Endometrial microvascular endothelial cells (primary cell): ENCODE results near the gene ZXDA. TPM values are rescaled to one million over a fixed set of nuclear protein-coding genes. Genes with fewer than 3 reads are reported as not detected.
"Not testable (repeated sequence)": the region's sequence is repeated elsewhere in the genome, so short reads cannot be mapped to it uniquely, and the experiment has no call there.

Source experiments
- in situ Hi-C: cut with HindIII; loops from 2 replicates; pipeline ENCODE4 v1.10.0; 2017; ENCODE audit warnings: low sequenced_read_pairs, low pct_unique_long_range_greater_than_20kb; ENCODE audit errors: inconsistent ontology term
- total RNA-seq: library from RNA; depleted of rRNA; stranded (reverse); fragments of >200 nt; gene quantifications from one replicate; pipeline ENCODE4 v1.2.3, GENCODE V29; 2015; ENCODE audit errors: inconsistent ontology term

Gene ZXDA, protein sequence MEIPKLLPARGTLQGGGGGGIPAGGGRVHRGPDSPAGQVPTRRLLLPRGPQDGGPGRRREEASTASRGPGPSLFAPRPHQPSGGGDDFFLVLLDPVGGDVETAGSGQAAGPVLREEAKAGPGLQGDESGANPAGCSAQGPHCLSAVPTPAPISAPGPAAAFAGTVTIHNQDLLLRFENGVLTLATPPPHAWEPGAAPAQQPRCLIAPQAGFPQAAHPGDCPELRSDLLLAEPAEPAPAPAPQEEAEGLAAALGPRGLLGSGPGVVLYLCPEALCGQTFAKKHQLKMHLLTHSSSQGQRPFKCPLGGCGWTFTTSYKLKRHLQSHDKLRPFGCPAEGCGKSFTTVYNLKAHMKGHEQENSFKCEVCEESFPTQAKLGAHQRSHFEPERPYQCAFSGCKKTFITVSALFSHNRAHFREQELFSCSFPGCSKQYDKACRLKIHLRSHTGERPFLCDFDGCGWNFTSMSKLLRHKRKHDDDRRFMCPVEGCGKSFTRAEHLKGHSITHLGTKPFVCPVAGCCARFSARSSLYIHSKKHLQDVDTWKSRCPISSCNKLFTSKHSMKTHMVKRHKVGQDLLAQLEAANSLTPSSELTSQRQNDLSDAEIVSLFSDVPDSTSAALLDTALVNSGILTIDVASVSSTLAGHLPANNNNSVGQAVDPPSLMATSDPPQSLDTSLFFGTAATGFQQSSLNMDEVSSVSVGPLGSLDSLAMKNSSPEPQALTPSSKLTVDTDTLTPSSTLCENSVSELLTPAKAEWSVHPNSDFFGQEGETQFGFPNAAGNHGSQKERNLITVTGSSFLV
- 2.1 TPM for total RNA-seq

DNA sequence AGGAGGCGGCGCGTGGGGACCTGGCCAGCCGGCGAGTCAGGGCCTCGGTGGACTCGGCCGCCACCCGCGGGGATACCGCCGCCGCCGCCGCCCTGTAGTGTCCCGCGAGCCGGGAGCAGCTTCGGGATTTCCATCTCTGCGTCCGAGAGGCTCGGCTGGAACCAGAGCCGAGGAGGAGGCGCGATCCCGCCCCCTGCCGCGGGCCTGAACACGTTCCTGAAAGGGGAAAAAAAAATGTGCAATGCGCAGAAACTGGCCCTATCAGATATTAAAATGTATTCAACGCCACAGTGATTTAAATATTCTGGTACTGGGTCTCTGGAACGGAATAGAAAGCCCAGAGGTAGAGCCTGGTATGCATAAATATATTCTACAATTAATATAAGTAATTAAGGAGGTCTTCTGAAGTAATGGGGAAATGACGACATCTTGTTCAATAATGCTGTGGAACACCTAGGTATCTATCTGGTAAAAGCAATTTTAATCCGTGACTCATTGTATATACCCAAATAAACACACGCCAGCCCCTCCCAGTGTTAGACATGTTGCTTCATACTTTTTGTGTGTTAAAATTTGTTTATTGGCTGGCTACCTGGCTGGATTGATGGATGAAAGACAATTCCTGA, at the start of gene ZXDA:
ZXDA (minus strand) TSS at position 172 of the 626 bp plus-strand sequence; CDS start at position 134, 38 bp downstream.
- in situ Hi-C loops, result not testable (repeated sequence)

DNA sequence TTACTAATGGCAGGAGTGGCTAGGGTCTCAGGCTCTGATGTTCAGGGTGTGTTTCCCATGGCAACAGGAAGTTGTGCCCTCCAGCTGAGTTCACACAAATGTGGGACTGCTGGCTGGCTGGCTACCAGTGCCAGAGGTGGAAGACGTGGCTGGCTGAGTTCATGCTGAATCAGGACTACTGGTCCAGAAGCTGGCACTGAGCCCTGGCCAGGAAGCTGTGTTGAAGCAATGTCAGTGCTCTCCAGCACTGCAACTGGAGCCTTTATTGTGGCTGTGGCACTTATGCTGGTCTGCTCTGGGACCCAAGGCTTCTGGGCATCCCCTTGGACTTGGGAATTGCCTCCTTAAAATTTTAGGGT, 42.0 kb upstream of the ZXDA start:
- in situ Hi-C loops, result no loop called here

DNA sequence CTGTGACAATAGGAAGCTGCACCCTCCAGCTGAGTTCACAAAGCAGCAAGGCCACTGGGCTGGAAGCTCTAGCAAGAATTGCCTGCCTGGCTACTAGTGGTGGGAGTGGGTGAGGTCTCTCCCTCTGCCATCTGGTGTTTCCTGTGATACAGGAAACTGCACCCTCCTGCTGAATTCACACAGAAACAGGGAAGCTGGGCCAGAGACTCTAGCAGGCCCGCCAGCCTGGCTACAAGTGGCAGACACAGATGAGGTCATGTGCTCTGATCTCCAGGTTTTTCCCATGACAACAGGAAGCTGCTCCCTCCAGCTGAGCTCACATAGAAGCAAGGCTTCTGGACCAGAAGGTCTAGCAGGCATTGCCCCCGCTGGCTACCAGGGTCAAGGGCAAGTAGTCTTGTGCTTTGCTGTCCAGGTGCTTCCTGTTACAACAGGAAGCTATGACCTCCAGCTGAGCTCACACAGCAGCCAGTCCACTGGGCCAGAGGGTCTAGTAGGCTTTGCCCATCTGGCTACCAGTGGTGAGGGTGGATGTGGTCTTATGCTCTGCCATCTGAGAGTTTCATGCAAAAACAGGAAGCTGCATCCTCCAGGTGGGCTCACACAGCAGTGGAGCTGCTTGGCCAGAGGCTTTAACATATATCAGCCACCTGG, 41.5 kb upstream of the ZXDA start:
- in situ Hi-C loops, result no loop called here

DNA sequence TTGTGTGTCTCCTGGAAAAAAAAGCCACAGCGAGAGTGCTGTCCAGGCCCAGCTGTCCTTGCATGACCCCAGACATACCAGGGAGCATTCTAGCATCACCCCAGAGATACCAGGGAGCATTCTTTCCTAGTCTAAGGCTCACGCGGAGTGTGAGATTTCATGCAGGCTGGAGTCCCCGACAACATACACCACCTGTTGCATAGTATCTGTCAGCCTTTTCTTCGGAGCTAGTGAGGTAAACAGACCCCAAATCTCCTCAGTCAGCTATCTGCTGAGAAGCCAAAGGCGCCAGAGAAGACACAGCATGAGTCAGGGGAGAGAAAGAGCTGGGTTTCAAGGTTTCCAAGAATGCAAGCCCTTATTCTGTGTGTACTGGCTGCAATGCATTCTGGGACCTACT, 23.1 kb upstream of the ZXDA start:
- in situ Hi-C loops, result no loop called here

DNA sequence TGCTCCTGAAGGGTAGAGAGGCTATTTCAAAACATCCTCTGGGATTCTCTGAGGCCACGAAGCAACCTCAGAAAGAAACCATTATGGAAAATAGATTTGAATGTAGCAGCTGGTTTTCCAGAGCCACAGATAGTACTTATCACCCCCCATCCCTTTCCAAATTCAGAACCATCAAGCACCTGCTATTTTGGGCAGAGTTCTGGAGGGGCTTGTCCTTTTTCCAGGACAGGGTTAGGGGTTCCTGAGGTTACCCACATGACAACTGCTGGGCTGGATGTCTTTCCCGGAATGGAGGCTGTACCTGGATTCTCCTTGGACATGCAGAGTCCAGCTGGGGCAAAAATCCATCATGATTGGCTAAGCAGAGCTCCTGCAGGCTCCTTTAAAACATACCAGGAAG, 22.0 kb upstream of the ZXDA start:
- in situ Hi-C loops, result no loop called here

DNA sequence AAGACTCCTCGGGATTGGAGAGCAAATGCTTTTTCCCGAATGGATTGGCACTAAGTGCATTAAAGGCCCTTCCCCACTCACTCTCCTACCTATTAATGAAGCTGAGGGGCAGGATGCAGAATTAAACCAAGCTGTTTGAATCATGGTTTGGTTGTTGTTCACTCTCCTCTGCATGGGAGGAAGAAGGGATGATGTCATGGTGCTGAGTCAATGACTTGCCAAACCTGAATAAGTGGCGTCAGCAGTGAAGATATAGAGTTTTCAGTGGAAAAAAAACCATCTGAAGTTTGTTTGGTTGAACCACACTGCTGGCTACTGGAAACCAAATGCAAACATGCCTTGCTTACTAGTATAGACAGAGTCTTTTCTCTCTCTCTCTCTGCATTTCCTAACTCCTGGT, 19.8 kb upstream of the ZXDA start:
- in situ Hi-C loops, result no loop called here

DNA sequence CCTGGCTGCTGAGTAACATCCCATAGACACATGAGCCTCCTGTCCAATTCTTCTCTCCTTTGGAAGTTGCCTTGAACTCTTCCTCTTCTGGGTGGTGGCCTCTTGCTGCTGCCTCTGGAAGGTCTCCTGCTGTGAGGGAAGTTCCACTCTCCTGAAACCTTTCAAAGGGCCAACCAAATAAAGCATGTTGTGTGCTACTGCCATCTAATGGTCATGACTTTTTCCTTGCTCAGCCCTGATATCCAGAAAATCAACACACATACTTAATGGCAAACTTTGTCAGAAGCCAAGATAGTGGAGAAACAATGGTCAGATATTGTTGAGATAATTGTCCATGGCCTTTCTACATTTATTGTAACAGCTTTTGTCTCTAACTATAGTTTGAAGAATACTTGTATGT, 19.1 kb upstream of the ZXDA start:
- in situ Hi-C loops, result no loop called here

DNA sequence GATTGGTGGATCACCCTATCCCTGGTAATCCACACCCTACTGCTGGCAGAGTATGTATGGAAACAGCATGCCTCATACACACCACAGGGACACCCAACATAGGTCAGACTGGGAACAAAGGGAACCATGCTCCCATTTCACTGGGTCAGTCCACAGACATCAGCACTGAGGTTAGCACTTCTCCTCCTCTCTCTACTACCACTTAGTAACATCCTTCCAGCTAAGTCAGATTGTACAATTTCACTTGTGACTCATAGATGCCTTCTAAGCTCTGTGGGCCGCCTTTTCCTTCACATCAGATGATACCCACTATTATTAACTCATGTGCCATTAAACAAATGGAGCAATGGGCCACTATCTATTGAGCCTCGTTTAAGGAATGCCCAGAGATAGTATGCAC, 15.5 kb upstream of the ZXDA start:
- in situ Hi-C loops, result no loop called here

DNA sequence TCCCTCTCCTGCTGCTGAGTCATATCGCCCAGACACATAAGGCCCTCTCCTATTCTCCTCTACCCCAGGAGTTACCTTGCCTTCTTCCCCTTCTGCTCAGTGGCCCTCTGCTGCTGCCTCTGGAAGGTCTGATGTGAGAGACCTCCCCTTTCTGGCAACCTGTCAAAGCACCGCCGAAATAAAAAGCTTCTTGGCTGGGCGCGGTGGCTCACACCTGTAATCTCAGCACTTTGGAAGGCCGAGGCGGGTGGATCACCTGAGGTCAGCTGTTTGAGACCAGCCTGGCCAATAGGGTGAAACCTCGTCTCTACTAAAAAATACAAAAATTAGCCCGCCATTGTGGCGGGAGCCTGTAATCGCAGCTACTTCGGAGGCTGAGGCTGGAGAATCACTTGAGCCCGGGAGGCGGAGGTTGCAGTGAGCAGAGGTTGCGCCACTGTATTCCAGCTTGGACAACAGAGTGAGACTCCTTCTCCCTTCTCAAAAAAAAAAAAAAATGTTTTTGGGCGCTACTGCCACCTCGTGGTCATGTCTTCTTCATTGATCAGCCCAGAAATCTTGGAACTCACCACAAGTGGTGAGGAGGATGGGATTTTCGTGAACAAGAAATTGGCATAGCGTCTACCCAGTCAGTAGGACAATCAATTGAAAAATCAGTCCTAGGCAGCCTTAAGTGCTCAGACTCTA, 8.6 kb upstream of the ZXDA start:
- in situ Hi-C loops, result no loop called here

DNA sequence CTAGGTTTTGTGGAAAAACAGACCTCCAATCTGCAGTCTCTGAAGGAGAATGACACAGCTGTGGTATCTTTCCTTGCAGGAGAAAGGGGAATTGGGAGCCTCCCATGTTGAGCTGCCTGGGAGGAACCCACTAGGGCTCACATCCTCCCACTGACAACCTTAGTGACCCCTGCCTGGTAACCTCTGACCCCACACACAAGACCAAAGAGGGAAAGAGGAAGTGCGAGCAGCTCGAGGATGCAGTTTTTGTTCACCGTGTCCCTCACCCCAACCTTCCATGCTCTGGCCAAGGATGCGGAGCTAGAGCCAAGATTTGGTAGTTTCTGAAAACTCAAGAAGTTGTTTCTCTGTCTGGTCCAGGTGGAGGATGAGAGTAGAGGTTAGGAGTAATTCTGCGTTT, 5.4 kb upstream of the ZXDA start:
- in situ Hi-C loops, result no loop called here

DNA sequence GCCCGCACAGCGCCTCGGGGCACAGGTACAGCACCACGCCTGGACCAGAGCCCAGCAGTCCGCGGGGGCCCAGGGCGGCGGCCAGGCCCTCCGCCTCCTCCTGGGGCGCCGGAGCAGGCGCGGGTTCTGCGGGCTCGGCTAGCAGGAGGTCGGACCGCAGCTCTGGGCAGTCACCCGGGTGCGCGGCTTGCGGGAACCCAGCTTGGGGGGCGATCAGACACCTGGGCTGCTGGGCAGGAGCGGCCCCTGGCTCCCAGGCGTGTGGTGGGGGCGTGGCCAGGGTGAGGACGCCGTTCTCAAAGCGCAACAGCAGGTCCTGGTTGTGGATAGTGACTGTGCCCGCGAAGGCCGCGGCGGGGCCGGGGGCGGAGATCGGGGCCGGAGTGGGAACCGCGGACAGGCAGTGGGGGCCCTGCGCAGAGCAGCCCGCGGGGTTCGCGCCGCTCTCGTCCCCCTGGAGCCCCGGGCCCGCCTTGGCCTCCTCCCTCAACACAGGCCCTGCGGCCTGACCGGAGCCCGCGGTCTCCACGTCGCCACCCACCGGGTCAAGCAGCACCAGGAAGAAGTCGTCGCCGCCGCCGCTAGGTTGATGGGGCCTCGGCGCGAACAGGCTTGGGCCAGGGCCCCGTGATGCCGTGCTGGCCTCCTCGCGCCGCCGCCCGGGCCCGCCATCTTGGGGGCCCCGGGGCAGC, 517 bp downstream of the ZXDA start:
- in situ Hi-C loops, result not testable (repeated sequence)

DNA sequence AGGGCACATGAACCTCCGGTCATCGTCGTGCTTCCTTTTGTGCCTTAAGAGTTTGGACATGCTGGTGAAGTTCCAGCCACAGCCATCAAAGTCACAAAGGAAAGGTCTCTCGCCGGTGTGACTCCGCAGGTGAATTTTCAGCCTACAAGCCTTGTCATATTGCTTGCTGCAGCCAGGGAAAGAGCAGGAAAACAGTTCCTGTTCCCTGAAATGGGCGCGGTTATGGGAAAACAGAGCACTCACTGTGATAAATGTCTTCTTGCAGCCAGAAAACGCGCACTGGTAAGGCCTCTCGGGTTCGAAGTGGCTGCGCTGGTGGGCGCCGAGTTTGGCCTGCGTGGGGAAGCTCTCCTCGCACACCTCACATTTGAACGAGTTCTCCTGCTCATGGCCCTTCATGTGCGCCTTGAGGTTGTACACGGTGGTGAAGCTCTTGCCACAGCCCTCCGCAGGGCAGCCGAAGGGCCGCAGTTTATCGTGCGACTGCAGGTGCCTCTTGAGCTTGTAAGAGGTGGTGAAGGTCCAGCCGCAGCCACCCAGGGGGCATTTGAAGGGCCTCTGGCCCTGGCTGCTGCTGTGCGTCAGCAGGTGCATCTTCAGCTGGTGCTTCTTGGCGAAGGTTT, 1.2 kb downstream of the ZXDA start:
- in situ Hi-C loops, result not testable (repeated sequence)

DNA sequence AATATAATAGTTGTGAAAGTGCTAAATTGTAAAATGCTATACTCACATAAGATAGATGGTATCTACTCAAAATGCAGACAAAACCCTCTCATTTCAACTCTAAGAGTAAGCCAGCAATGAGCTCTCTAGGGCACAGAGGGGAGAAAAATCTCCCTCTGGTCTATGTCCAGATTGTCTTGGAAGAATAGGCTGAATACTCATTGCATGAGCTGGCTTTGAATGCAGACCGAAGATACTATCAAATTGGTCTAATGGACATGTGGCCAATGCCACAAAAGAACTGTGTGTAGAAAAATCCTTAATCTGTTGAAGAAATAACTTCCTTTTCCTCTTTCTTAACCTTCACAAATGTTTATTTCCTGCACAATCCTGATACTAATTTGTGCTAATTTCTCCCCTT, 3.5 kb downstream of the ZXDA start:
- in situ Hi-C loops, result no loop called here

DNA sequence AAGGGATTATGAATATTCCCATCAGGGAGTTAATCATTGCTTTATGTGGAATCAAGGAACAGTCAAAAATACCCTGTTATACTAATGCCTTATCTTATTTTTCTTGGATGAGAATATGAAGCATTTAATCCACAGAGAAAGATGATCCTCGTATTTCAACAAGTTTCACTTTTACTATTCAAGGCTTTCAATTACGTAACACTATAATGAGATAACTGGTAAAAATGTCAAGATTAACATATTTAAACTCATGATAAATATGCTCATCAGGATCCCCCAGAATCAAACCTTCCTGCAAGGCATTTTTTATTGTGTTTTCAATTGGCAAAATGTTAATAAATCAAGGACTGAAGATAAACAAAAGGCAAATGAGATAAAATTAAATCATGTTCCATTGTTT, 5.1 kb downstream of the ZXDA start:
- in situ Hi-C loops, result no loop called here

DNA sequence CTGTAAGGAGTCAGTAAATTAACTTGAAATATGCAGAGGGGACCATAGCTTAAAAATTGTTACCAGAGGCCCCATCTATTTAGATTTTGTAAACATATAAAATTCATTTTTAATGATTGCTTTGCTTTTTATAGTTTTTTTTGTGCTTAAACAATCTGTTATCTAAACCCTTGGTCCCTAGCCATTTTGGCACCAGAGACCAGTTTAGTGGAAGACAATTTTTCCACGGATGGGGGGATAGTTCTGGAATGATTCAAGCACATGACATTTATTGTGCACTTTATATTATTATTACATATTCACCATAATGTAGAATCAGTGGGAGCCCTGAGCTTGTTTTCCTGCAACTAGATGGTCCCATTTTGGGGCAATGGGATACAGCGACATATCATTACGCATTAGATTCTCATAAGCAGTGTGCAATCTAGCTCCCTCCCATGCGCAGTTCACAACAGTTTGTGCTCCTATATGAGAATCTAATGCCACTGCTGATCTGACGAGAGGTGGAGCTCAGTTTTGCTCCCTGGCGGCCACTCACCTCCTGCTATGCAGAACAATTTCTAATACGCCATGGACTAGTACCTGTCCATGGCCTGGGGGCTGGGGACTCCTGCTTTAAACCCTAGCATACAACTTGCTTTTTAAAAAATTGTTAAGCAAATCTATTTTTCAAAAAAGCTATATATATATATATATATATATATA, 5.9 kb downstream of the ZXDA start:
- in situ Hi-C loops, result no loop called here

DNA sequence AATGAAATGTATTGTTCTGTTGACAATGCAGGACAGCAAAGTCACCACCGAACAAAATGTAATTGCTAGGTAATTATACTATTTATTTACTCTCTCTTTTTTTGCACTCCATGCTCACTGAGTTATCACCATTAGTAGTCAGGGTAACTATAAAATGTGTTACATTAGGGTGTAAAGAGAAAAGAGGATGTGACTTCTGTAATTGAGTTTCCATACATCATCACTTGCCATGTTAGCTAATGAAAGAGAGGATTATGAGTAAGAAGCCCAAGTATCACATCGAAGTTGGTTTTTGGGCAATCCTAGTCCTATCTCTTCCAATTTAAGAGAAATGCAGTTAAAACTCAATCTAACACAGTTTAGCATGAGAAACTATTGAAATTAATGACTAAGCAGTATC, 7.6 kb downstream of the ZXDA start:
- in situ Hi-C loops, result no loop called here

DNA sequence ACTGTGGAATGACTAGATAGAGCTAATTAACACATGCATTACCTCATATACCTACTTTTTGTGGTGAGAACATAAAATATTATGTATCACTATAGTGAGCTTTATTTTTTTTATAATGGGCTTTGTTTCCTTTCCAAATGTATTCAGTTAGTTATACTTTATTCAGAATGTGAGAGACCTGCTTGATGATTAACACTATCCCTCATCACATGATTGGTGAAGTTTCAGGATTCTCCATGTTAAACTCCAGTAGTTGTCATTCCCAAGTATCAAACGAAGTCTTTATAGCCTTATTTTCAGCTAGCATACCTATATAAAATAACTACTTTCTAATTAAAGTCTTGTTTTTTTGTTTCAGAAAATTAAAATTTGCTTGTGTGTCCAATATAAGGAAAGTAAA, 8.8 kb downstream of the ZXDA start:
- in situ Hi-C loops, result no loop called here
